ENCODE results near the gene ACP1. TPM values are rescaled to one million over a fixed set of nuclear protein-coding genes. Genes with fewer than 3 reads are reported as not detected.

The ACP1 gene
- total and polyA plus RNA-seq, 11 donors = 51.4 to 99.7 (median 64.7) TPM

DNA sequence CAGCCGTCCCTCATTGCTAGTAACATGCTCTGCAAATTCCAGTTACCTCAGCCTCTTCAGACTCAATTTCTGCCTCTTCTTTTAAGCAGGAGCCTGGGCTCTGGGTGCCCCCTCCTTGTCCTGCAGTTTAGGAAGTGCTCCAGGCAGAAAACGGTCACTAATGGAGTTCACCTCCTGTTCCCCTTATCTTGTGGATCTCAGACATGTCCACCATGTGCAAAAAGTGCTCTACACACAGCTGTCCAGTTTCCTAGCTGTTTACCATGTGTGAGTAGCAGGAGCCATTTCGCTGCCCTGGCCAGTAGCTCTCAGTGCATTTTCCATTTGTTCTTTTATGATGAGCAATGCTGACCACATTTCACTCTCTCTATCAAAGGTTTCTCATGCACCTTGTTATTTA lies 5.8 kb upstream of the ACP1 start:
- Histone ChIP-seq H3K27me3 (no peaks in the 10 kb centered on the region), H3K4me3 (no peak overlapping the region), H3K4me1 (peaks cover 0 to 10% (median 6%) of the 10 kb centered on the region in 12 donors), H3K27ac (no peak overlapping the region), H3K9me3 (peaks cover 0 to 32% (median 8%) of the 10 kb centered on the region in 12 donors), H3K36me3 (no peaks in the 10 kb centered on the region)
- DNase-seq = no peak
- WGBS, 4 donors = 86 to 94% (median 92%) methylated on average over 3 of the region's 3 CpGs
- intact Hi-C loops (cut with DNase I) = no loop called here
- TF ChIP-seq, protein P1, sequence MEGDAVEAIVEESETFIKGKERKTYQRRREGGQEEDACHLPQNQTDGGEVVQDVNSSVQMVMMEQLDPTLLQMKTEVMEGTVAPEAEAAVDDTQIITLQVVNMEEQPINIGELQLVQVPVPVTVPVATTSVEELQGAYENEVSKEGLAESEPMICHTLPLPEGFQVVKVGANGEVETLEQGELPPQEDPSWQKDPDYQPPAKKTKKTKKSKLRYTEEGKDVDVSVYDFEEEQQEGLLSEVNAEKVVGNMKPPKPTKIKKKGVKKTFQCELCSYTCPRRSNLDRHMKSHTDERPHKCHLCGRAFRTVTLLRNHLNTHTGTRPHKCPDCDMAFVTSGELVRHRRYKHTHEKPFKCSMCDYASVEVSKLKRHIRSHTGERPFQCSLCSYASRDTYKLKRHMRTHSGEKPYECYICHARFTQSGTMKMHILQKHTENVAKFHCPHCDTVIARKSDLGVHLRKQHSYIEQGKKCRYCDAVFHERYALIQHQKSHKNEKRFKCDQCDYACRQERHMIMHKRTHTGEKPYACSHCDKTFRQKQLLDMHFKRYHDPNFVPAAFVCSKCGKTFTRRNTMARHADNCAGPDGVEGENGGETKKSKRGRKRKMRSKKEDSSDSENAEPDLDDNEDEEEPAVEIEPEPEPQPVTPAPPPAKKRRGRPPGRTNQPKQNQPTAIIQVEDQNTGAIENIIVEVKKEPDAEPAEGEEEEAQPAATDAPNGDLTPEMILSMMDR (IDR thresholded peaks at IDR 0.05) = no peak
- TF ChIP-seq POLR2A (IDR thresholded peaks at IDR 0.05) = no peak
- no peak for ATAC-seq

DNA sequence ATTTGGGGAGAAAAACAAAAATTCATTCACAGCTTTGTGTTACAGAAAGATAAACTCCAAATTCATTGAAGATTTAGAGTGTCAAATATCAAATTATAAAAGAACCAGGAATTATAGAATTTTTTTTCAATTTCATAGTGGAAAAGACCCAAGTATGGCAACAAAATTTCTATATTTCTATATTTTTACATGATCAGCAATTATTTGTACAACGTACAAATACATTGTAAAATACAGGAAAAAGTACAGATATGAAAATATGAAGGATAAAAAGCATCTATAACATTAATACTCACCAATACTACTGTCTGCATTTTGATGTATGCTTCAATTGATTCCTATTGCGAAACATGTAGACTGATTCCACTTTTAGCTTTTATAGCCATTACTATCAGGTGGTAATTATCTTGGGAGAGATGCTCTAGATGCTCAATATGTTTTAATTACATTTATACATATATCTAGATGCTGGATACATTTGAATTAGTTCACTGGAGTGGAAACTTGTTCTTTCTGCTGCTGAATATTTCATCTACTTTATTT lies 4.9 kb upstream of the ACP1 start:
- Histone ChIP-seq H3K4me1 (peaks cover 0 to 12% (median 7%) of the 10 kb centered on the region in 12 donors), H3K36me3 (no peaks in the 10 kb centered on the region), H3K27ac (no peak overlapping the region), H3K4me3 (no peak overlapping the region), H3K9me3 (peaks cover 0 to 32% (median 8%) of the 10 kb centered on the region in 12 donors), H3K27me3 (no peaks in the 10 kb centered on the region)
- no peak for DNase-seq
- WGBS, 4 donors = 95 to 98% (median 97%) methylated on average over 2 of the region's 2 CpGs
- ATAC-seq = no peak
- TF ChIP-seq, protein P1 (IDR thresholded peaks at IDR 0.05) = no peak
- no peak for TF ChIP-seq POLR2A (IDR thresholded peaks at IDR 0.05)
- intact Hi-C loops (cut with DNase I) = no loop called here

DNA sequence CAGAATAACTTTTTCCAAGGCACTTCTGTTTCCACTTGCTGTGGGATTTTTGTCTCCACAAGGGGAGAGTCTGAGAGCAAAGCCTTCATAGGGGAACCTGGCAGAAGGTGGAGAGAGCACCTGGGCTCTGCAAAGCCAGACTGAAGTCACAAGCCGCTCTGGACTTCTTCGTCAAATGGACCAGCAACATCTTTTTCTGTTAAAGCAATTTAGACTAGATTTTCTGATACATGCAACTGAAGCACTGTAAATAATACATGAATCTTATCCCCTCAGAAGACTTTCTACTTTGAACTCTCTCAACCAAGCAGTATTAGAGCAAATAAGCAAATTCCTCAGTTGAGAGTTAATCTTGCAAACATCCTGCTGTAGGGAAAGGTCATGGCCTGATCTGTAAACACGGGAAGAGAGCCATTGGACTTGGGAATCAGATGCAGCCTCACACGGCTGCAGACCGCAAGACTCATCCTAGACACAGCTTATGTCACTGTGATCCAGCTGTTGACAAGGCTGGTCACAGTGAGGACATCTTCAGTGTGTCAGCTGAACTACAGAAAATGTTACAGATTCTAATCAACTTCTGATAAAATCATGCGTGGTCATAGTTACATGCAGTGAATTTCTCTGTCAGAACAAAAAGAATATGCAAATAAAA lies 4.1 kb upstream of the ACP1 start:
- TF ChIP-seq, protein P1 (IDR thresholded peaks at IDR 0.05) = no peak
- TF ChIP-seq POLR2A (IDR thresholded peaks at IDR 0.05) = no peak
- Histone ChIP-seq H3K27me3 (no peaks in the 10 kb centered on the region), H3K4me3 (no peak overlapping the region), H3K9me3 (peaks cover 0 to 32% (median 8%) of the 10 kb centered on the region in 12 donors), H3K36me3 (no peaks in the 10 kb centered on the region), H3K27ac (no peak overlapping the region), H3K4me1 (peaks cover 0 to 17% (median 10%) of the 10 kb centered on the region in 12 donors)
- 76 to 87% (median 82%) methylated on average over 6 of the region's 6 CpGs for WGBS, 4 donors
- DNase-seq = no peak
- intact Hi-C loops (cut with DNase I) = no loop called here
- ATAC-seq = no peak

DNA sequence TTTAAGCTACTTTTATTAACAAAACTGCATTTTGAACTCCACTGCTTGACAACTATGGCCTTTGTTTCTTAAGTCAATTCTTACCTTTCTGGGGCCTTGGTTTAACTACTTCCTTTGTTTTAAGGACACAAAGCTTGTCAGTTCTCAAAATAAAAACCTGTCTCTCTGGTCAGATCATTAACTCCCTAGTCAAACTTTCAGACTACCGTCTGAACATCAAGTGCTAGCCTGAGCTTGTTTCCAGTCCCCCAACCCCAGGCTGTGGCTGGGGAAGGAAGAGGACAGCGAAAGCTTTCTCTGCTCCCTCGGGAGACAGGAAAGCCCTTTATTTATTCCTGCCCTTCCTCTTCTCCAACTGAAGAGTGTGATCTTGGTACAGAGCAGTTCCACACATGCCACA lies 2.6 kb upstream of the ACP1 start:
- peaks cover 0 to 30% (median 20%) of the 10 kb centered on the region in 12 donors for H3K4me1 ChIP-seq
- H3K27me3 ChIP-seq = no peaks in the 10 kb centered on the region
- intact Hi-C loops (cut with DNase I) = no loop called here
- no peak for DNase-seq
- no peak for ATAC-seq
- H3K36me3 ChIP-seq = no peaks in the 10 kb centered on the region
- 50 to 73% (median 59%) methylated on average over 3 of the region's 3 CpGs for WGBS, 4 donors
- no peak overlapping the region for H3K27ac ChIP-seq
- TF ChIP-seq POLR2A (IDR thresholded peaks at IDR 0.05) = no peak
- H3K9me3 ChIP-seq = peaks cover 0 to 25% (median 8%) of the 10 kb centered on the region in 12 donors
- H3K4me3 ChIP-seq = no peak overlapping the region

Measured in heart left ventricle (tissue), 16 donors.